DOHH2 (cell line): ENCODE data around the gene N4BP3.

ENCODE experiments used
- H3F3A ChIP-seq: fragments of 200-600 bp; sonication (generic), shearing (Covaris generic); 2 replicates; pipeline ENCODE4 v1.6.0; 2016; ENCODE audit warnings: antibody characterized with exemption, mild to moderate bottlenecking; ENCODE audit not compliant: control insufficient read depth, insufficient read depth
- H3K27ac ChIP-seq: fragments of 200-600 bp; sonication (generic); 2 replicates; pipeline ENCODE4 v1.5.1; 2014; ENCODE audit warnings: low read depth, mild to moderate bottlenecking, low read length, moderate library complexity
- H3K27me3 ChIP-seq: fragments of 200-600 bp; sonication (generic); 2 replicates; pipeline ENCODE4 v1.6.1; 2014; ENCODE audit warnings: mild to moderate bottlenecking, low read length, mixed read lengths; ENCODE audit not compliant: control insufficient read depth
- H3K36me3 ChIP-seq: fragments of 200-600 bp; sonication (generic); 2 replicates; pipeline ENCODE4 v1.6.1; 2014; ENCODE audit warnings: mild to moderate bottlenecking, low read length, moderate library complexity, mixed read lengths; ENCODE audit not compliant: control insufficient read depth
- H3K4me1 ChIP-seq: fragments of 200-600 bp; sonication (generic); 2 replicates; pipeline ENCODE4 v1.6.1; 2014; ENCODE audit warnings: mild to moderate bottlenecking, low read length, mixed read lengths; ENCODE audit not compliant: control insufficient read depth
- H3K4me2 ChIP-seq: fragments of 200-600 bp; sonication (generic); 2 replicates; pipeline ENCODE4 v1.6.0; 2014; ENCODE audit warnings: mild to moderate bottlenecking, low read length, moderate library complexity
- H3K4me3 ChIP-seq: fragments of 200-600 bp; sonication (generic); 2 replicates; pipeline ENCODE4 v1.5.1; 2014; ENCODE audit warnings: mild to moderate bottlenecking, low read length, mixed read lengths
- H3K79me2 ChIP-seq: fragments of 200-600 bp; sonication (generic); 2 replicates; pipeline ENCODE4 v1.6.1; 2014; ENCODE audit warnings: mild to moderate bottlenecking, low read length, mixed read lengths; ENCODE audit not compliant: control insufficient read depth
- H3K9me2 ChIP-seq: fragments of 200-600 bp; sonication (generic); replicated peaks from 2 replicates; pipeline ENCODE4 v1.6.1; 2014; ENCODE audit warnings: mild to moderate bottlenecking, low read length, mixed read lengths; ENCODE audit not compliant: control insufficient read depth
- H3K9me3 ChIP-seq: fragments of 200-600 bp; sonication (generic); 2 replicates; pipeline ENCODE4 v1.6.1; 2014; ENCODE audit warnings: antibody characterized with exemption, low read length, mixed read lengths; ENCODE audit not compliant: control insufficient read depth, insufficient read depth
- H4K20me1 ChIP-seq: fragments of 200-600 bp; sonication (generic); 2 replicates; pipeline ENCODE4 v1.6.0; 2014; ENCODE audit warnings: low read depth, mild to moderate bottlenecking, antibody characterized with exemption, low read length, moderate library complexity; ENCODE audit not compliant: control insufficient read depth, insufficient read depth
- CTCF ChIP-seq: fragments of 200-600 bp; sonication (generic); IDR thresholded peaks from one replicate; pipeline ENCODE4 v1.5.1; 2014; ENCODE audit warnings: antibody characterized with exemption, mild to moderate bottlenecking, low read depth, low read length; ENCODE audit not compliant: poor library complexity, severe bottlenecking
- EZH2phosphoT487 ChIP-seq: fragments of 200-600 bp; sonication (generic); IDR thresholded peaks from 2 replicates; pipeline ENCODE4 v1.6.1; 2017; ENCODE audit warnings: borderline replicate concordance, mild to moderate bottlenecking, antibody characterized with exemption, low read length, moderate library complexity, mixed read lengths

N4BP3 gene

DNA sequence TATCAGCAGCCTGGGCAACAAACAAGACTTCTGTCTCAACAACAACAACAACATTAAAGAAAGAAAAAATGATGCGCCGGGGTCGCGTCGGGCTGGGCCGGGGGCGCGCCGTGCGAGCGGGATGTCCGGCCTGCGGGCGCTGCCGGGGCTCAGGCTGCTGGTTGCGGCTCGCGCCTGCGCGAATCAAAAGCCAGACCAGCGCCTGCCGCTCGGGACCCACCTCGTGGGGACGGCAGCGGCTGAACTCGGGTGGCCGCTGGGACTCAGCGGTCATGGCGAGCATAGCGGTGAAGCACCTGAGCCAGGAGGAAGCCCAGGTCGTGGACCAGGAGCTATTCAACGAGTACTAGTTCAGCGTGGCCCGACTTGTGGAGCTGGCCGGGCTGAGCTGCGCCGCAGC lies 52.2 kb downstream of the N4BP3 start:
- TF ChIP-seq CTCF (no peak), EZH2phosphoT487 (no peak)
- no peaks in the 10 kb centered on the region for H3K79me2 ChIP-seq

DNA sequence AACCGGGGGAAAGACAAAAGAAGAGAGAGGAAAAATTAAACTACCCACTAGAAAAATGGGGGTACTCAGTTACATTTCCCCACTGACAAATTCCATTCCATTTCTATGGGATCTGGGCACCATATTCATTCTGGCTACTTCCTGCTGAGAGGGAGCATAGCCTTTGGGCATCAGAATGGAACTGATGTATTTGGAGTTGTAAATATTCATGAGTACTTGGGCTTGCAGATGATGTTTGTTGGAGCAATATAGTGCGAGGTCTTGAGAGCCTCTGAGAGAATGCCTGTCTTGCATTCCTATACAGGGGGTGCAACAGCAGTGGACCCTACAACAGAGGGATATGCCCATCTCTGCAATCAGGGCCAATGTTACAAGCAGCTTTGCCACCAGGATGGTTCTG lies 57.1 kb downstream of the N4BP3 start:
- Histone ChIP-seq H3K27ac (no peak overlapping the region), H3K4me1 (peaks cover 11% of the 10 kb centered on the region), H3K4me3 (no peak overlapping the region), H4K20me1 (no peaks in the 10 kb centered on the region), H3K9me3 (no peaks in the 10 kb centered on the region), H3K36me3 (no peaks in the 10 kb centered on the region), H3K27me3 (no peaks in the 10 kb centered on the region), H3F3A (0 out of 2 replicates have a peak, but pooled peaks cover 7% of the 10 kb centered on the region), H3K4me2 (no peak overlapping the region), H3K9me2 (no peaks in the 10 kb centered on the region), H3K79me2 (no peaks in the 10 kb centered on the region)
- no peak for TF ChIP-seq EZH2phosphoT487
- no peak for TF ChIP-seq CTCF

More for the DNA sequence above, 52.2 kb downstream of the N4BP3 start:
- Histone ChIP-seq H3K9me2 (no peaks in the 10 kb centered on the region), H3F3A (0 out of 2 replicates have a peak, but pooled peaks cover 5% of the 10 kb centered on the region), H3K4me2 (no peak overlapping the region), H3K4me1 (peaks cover 22% of the 10 kb centered on the region), H3K27ac (no peak overlapping the region), H3K36me3 (no peaks in the 10 kb centered on the region), H4K20me1 (no peaks in the 10 kb centered on the region), H3K9me3 (no peaks in the 10 kb centered on the region), H3K4me3 (no peak overlapping the region), H3K27me3 (no peaks in the 10 kb centered on the region)

GRCh38 chr5:178174456-178174855 lies 61.1 kb downstream of the N4BP3 start:
- H3K27ac ChIP-seq: no peak overlapping the region

More at GRCh38 chr5:178174456-178174855, 61.1 kb downstream of the N4BP3 start:
- no peaks in the 10 kb centered on the region for H3K9me3 ChIP-seq
- H3F3A ChIP-seq: 0 out of 2 replicates have a peak, but pooled peaks cover 2% of the 10 kb centered on the region
- H3K4me3 ChIP-seq: no peak overlapping the region
- H3K4me1 ChIP-seq: no peaks in the 10 kb centered on the region
- no peaks in the 10 kb centered on the region for H4K20me1 ChIP-seq
- H3K79me2 ChIP-seq: no peaks in the 10 kb centered on the region
- no peak overlapping the region for H3K4me2 ChIP-seq
- no peaks in the 10 kb centered on the region for H3K9me2 ChIP-seq
- H3K27me3 ChIP-seq: no peaks in the 10 kb centered on the region
- TF ChIP-seq EZH2phosphoT487 (no peak), CTCF (no peak)
- no peaks in the 10 kb centered on the region for H3K36me3 ChIP-seq
